Activated T-helper 1 cell treated with anti-CD3 and anti-CD28 coated beads, Interleukin-12 subunit alpha, Interleukin-12 subunit beta, Interleukin-2, Interleukin-4 antibody, amounts not matched to agents 30 ng/mL and 10 ng/mL and 1 ng/mL, durations not matched to agents 14 hours and 24 hours and 36 hours (primary cell): ENCODE data around the gene KLF16. TPM values are rescaled to one million over a fixed set of nuclear protein-coding genes. Genes with fewer than 3 reads are reported as not detected.

ENCODE experiments used
- DNase-seq: peaks from one replicate; pipeline ENCODE4 v3.0.0; 2021; ENCODE audit warnings: low spot score
- H3K27ac Mint-ChIP-seq: one replicate; pipeline ENCODE4 v1.8.0; 2021; ENCODE audit warnings: mild to moderate bottlenecking, mixed read lengths
- H3K27me3 Mint-ChIP-seq: one replicate; pipeline ENCODE4 v1.8.0; 2022; ENCODE audit warnings: mild to moderate bottlenecking, moderate library complexity, mixed read lengths; ENCODE audit not compliant: insufficient read depth
- H3K36me3 Mint-ChIP-seq: one replicate; pipeline ENCODE4 v1.8.0; 2021; ENCODE audit warnings: low read depth, mixed read lengths
- H3K4me1 Mint-ChIP-seq: one replicate; pipeline ENCODE4 v1.8.0; 2021; ENCODE audit warnings: low read depth, mixed read lengths
- H3K4me3 Mint-ChIP-seq: one replicate; pipeline ENCODE4 v1.8.0; 2021; ENCODE audit warnings: mild to moderate bottlenecking, moderate library complexity, mixed read lengths
- H3K9me3 Mint-ChIP-seq: one replicate; pipeline ENCODE4 v1.8.0; 2021; ENCODE audit warnings: mixed read lengths
- intact Hi-C: fragments of 100-400 bp; cut with micrococcal nuclease; formaldehyde crosslinking; loops from one replicate; pipeline ENCODE4 v1.15.1; 2024
- total RNA-seq: library from RNA; stranded (reverse); gene quantifications from 2 replicates; pipeline ENCODE4 v1.2.3, GENCODE V29; 2022

KLF16 gene
- total RNA-seq, 1 donor from 2014 or later = 39.1 TPM

DNA sequence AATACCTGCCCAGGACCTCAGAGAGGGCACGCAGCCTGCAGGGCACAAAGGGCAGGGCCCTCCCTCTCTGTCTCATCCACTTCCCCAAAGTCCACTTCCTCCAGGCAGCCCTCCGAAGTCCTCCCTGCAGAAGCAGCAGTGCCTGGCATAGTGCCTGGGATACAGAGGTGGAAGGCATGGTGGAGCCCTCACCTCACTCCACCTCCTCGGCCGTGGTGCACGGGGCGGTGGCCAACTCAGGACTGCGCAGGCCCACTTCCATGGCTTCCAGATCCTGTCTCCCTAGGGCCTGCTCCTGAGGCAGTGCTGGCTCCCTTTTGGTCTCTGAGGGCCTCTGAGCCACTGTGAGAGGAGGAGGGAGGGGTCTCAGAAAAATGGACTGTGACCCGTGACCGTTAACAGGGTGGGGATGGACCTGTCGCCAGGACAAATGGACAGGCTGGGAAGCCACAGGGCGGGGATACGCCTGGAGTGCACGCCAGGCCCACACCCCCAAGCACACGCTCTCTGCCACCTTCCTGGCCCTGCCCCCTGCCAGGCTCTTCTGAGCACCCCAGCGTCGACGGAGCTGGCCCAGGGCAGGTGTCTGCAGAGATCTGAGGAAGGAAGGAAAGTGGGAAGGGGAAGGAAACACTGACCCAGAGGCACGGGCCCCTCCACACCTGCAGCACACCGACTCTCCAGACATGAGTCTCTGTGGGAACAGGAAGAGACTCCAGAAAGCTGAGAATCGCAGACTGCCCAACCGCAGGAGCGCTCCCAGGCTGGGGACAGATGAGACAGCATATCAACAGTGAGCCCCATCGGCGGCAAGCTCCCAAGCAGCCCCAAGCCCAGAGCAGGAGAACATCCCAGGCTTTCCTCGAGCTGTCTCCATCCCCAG, 23.5 kb downstream of the KLF16 start:
- no peaks in the 10 kb centered on the region for H3K9me3 Mint-ChIP-seq
- no peak overlapping the region for H3K27ac Mint-ChIP-seq

DNA sequence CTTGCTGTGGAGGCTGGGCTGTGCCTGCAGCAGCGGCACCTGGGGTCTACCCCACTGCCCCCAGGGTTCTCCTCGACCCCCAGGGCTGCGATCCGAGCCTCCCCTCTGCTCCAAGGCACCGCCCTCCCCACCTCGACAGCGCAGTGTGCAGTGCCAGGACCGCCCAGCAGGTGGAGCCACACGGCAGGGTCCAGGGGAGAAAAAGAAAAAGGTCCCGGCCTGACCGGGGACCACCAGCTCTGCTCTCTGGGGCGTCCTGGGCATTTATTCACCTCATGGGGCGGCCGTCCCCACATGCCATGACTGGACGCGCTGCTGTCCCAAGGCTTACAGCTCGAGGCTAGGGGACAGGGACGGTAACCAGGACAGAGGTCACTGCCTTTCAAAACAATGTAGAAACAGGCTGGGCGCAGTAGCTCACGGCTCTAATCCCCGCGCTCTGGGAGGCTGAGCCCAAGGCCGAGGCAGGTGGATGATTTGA, 25.7 kb downstream of the KLF16 start:
- H3K9me3 Mint-ChIP-seq = no peaks in the 10 kb centered on the region
- peaks cover 5% of the 10 kb centered on the region for H3K4me1 Mint-ChIP-seq
- no peak overlapping the region for H3K27ac Mint-ChIP-seq
- H3K36me3 Mint-ChIP-seq = peaks cover 3% of the 10 kb centered on the region
- H3K27me3 Mint-ChIP-seq = no peaks in the 10 kb centered on the region
- peak; percentile 28 for DNase-seq
- H3K4me3 Mint-ChIP-seq = no peak overlapping the region
- intact Hi-C loops = no loop called here

More for the DNA sequence above, 23.5 kb downstream of the KLF16 start:
- intact Hi-C loops = no loop called here
- peaks cover 3% of the 10 kb centered on the region for H3K36me3 Mint-ChIP-seq
- H3K27me3 Mint-ChIP-seq = no peaks in the 10 kb centered on the region
- H3K4me3 Mint-ChIP-seq = no peak overlapping the region
- DNase-seq = no peak
- H3K4me1 Mint-ChIP-seq = peaks cover 5% of the 10 kb centered on the region

DNA sequence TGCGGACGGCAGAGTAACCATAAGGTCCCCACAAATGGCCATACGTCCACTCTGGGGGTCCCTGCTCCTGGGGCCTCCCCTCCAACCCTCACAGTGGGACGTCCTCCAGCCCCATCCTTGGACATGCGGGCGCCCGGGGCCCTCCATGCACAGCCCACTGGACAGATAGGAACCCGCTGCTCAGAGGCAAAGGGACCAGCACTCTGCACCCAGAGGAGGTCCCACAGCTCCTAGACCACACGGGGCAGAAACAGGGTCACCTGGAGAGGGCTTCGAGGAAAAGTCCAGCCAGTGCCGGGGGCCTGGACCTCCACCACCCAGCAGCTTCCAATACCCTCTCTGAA, 26.2 kb downstream of the KLF16 start:
- intact Hi-C loops = no loop called here
- Mint-ChIP-seq H3K9me3 (no peaks in the 10 kb centered on the region), H3K27ac (no peak overlapping the region), H3K4me1 (peaks cover 5% of the 10 kb centered on the region), H3K27me3 (no peaks in the 10 kb centered on the region), H3K4me3 (no peak overlapping the region), H3K36me3 (peaks cover 3% of the 10 kb centered on the region)
- no peak for DNase-seq

DNA sequence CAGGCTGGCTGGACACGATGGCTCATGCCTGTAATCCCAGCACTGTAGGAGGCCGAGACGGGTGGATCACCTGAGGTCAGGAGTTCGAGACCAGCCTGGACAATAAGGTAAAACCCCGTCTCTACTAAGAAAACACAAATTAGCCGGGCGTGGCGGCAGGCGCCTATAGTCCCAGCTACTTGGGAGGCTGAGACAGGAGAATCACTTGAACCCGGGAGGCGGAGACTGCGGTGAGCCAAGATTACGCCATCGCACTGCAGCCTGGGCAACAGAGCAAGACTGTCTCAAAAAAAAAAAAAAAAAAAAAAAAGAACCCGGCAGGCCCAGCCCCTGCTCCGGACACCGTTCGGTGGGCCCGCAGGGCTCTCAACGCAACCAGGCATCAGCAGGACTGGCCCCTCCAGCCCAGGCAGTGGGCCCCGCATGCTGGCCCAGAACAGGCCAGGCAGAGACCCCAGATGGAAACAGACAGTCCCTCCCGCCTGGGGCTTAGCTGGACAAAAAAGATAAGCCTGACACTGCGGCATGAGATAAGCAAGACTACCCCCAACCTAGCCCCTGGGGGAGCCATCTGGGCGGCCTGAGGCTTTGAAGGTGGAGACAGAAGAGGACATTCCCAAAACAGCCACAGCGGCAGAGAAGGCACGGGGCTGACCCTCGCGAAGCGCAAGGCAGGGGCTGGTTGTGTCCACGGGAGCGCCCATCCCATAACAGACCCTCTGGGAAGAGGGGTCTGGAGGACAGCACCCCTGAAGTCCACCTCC, 26.7 kb downstream of the KLF16 start:
- intact Hi-C loops = no loop called here
- Mint-ChIP-seq H3K27ac (no peak overlapping the region), H3K9me3 (no peaks in the 10 kb centered on the region)

DNA sequence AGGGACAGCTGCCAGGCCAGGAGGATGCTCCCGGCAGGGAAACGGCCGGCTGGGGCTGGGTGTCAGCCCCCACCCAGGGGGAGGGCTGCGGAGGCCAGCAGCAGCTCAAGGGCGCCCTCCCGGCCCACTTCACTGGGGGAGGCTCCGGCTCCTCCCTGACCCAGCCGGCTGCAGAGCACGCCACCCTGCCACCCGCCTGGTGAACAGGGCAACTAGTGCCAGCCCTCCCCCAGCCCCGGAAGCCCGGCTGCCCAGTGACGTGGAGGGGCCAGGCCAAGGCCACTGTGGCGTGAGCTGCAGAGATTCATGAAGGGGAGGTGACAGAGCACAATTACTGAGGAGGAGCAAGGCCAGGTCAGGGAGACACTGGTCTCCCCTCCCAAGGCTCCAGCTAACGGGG, 29.8 kb downstream of the KLF16 start:
- DNase-seq = no peak
- Mint-ChIP-seq H3K27me3 (no peaks in the 10 kb centered on the region), H3K9me3 (no peaks in the 10 kb centered on the region), H3K36me3 (peaks cover 3% of the 10 kb centered on the region), H3K4me3 (no peak overlapping the region), H3K27ac (no peak overlapping the region), H3K4me1 (no peaks in the 10 kb centered on the region)
- intact Hi-C loops = no loop called here

More for the DNA sequence above, 26.7 kb downstream of the KLF16 start:
- no peak for DNase-seq
- Mint-ChIP-seq H3K27me3 (no peaks in the 10 kb centered on the region), H3K4me1 (peaks cover 5% of the 10 kb centered on the region), H3K36me3 (peaks cover 3% of the 10 kb centered on the region), H3K4me3 (no peak overlapping the region)

DNA sequence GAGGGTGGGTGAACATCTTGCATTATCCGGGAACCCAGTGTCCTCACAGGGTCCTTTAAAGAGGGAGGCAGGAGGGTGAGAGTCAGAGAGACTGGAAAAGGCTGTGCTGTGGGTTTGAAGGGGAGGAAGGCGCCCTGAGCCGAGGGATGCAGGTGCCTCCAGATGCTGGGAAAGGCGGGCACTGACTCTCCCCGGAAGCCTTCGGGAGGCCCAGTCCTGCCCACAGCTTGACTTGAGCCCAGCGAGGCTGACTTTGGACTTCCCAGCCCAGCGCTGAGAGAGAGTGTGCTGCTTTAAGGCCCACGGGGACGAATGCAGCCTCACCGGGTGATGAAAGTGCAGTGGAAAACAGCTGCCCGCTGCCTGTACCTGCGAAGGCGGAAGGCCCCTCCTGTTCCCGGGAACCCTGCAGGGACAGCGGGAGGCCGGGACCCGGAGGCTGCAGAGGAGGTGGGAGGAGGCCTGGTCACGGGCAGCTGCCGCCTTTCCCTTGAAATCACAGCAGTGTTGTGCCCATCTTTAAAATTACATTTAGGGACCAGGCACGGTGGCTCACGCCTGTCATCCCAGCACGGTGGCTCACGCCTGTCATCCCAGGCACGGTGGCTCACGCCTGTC, 31.2 kb downstream of the KLF16 start:
- H3K4me3 Mint-ChIP-seq = no peak overlapping the region
- no peaks in the 10 kb centered on the region for H3K4me1 Mint-ChIP-seq
- DNase-seq = no peak
- H3K9me3 Mint-ChIP-seq = no peaks in the 10 kb centered on the region
- H3K36me3 Mint-ChIP-seq = peaks cover 3% of the 10 kb centered on the region
- H3K27me3 Mint-ChIP-seq = no peaks in the 10 kb centered on the region
- intact Hi-C loops = no loop called here
- no peak overlapping the region for H3K27ac Mint-ChIP-seq

DNA sequence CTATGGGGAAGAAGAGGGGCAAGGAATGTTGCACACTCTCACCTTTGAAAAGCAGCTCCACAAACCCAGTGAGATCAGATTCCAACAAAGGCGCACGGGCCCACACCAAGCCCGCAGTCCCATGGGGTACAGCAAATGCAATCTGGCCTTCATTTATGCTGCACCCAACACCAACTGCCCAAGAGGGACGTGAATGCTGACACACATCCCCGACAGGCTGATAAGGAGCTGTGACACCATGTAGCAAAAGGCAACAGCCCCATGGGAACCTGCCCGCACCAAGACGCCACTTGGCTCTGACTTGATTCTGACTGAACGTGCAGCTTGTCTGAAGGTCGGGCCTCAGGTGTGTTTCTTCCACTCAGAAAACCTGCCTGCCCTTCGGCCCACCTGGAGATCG, 32.4 kb downstream of the KLF16 start:
- intact Hi-C loops = no loop called here
- no peaks in the 10 kb centered on the region for H3K9me3 Mint-ChIP-seq
- H3K27me3 Mint-ChIP-seq = no peaks in the 10 kb centered on the region

DNA sequence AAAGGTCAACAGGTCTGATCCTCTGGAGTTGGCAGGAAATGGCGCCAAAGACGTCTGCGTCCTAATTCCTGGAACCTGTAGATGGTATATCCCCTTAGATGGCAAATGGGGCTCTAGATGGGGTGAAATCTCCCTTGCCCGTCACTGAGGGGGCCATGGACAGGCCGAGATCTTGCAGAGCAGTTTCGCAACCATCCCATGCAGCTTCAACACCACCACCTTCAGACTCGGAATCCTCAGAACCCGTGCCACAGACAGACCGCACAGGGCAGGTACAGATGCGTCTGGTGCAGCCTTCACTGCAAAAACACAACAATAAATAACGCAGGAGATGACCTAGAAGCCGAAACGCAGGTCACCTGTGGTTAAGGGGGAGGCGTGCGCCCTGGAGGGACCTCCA, 32.8 kb downstream of the KLF16 start:
- Mint-ChIP-seq H3K4me1 (no peaks in the 10 kb centered on the region), H3K27ac (no peak overlapping the region), H3K4me3 (no peak overlapping the region), H3K27me3 (no peaks in the 10 kb centered on the region), H3K9me3 (no peaks in the 10 kb centered on the region), H3K36me3 (peaks cover 7% of the 10 kb centered on the region)
- intact Hi-C loops = no loop called here
- no peak for DNase-seq

More for the DNA sequence above, 32.4 kb downstream of the KLF16 start:
- Mint-ChIP-seq H3K4me3 (no peak overlapping the region), H3K36me3 (peaks cover 4% of the 10 kb centered on the region), H3K4me1 (no peaks in the 10 kb centered on the region), H3K27ac (no peak overlapping the region)
- no peak for DNase-seq

DNA sequence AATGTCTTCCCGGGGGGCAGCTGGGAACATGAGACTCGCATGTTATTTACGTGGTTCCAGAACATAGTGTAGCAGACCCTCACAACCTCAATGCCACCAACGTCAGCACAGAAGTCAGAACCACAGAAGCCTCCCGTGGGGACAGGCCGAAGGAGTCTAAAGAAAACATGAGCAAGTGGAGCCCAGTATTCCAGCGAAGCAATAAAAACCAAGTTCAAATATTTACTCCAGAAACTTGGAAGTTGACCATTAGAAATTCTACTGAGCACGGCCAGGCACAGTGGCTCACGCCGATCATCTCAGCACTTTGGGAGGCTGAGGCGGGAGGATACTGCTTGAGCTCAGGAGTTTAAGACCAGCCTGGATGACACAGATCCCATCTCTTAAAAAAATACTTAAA, 33.4 kb downstream of the KLF16 start:
- H3K9me3 Mint-ChIP-seq = no peaks in the 10 kb centered on the region
- no peak for DNase-seq
- H3K27me3 Mint-ChIP-seq = no peaks in the 10 kb centered on the region
- intact Hi-C loops = no loop called here
- peaks cover 7% of the 10 kb centered on the region for H3K36me3 Mint-ChIP-seq
- H3K4me3 Mint-ChIP-seq = no peak overlapping the region
- no peak overlapping the region for H3K27ac Mint-ChIP-seq
- H3K4me1 Mint-ChIP-seq = no peaks in the 10 kb centered on the region

DNA sequence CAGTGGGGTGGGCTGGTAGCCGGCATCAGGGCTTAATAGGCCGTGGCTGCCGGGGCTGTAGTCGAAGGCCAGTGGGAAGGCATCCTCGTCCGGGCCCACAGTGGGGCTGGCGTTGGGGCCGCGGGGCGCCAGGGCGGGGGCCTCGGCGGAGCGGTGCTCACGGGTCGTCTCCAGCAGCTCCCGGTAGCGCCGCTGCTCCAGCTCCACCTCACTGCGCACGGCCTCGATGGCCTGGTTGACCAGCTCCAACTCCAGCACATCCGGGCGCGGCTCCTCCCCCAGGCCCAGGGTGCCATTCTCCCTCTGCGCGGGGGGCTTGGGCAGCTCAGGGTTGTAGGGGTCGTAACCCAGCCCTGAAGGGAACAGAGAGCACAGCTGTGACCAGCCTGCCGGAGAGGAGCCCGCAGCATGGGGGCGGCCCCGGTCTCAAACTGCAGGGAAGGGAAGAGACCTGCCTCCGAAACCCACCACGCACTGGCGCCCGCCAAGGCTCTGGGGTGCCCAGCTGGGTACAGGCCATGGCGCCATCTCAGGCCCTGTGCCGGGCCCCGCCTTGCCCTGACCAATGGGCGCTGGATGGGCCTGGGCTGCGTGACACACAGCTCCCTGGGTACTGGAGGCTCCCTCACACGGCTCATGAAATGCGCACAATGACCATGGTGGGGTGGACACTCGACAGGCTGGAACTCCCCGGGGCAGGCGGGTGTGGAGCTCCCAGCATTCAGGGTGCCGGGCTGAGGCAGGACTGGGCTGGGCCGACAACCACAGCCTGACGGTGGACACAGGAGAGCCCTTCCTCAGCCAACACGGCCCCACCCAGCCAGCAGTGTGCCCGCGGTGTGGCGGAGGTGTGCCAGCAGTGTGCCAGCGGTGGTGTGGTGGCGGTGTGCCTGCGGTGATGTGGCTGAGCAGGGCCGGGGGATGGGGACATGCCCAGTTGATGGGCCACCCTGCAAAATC, 34.8 kb downstream of the KLF16 start:
- no peak overlapping the region for H3K27ac Mint-ChIP-seq
- intact Hi-C loops = no loop called here
- no peak for DNase-seq
- H3K4me3 Mint-ChIP-seq = no peak overlapping the region
- no peaks in the 10 kb centered on the region for H3K4me1 Mint-ChIP-seq
- H3K27me3 Mint-ChIP-seq = no peaks in the 10 kb centered on the region
- H3K36me3 Mint-ChIP-seq = peaks cover 7% of the 10 kb centered on the region
- no peaks in the 10 kb centered on the region for H3K9me3 Mint-ChIP-seq

DNA sequence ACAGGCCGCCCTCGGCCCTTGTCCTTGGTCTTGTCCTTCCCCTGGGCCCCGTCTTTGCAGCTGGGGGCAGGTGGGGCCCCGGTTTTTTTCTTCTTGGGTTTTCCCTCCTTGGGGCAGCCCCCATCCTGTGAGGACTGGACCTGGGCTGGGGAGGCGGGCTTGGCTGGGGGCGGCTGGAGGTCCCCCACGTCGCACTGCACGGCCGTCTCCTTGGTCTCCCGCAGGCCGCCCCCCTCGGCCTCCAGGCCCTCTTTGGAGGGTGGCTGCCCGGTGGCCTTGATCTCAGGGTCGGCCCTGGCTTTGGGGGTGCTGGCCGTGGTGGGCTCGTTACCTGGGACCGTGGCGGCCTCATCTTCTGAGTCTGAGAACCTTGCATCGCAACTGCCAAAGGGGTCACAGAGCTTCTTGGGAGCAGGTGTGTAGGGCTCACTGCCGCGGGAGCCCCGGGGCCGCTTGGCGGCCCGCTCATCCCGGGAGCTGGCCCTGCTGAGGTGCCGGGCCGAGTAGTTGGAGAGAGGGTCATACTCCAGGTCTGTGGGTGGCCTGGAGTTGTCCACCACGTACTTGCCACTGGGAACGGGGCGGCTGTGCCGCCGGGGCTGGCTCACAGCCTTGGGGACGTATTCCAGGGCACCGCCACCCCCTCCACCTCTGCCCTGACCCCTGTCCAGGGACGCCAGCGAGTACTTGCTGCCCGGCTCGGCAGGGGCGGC, 35.7 kb downstream of the KLF16 start:
- no peak for DNase-seq
- H3K36me3 Mint-ChIP-seq = peaks cover 7% of the 10 kb centered on the region
- H3K4me3 Mint-ChIP-seq = no peak overlapping the region
- no peaks in the 10 kb centered on the region for H3K9me3 Mint-ChIP-seq
- H3K27ac Mint-ChIP-seq = no peak overlapping the region
- no peaks in the 10 kb centered on the region for H3K27me3 Mint-ChIP-seq
- no peaks in the 10 kb centered on the region for H3K4me1 Mint-ChIP-seq
- intact Hi-C loops = no loop called here
